ENCODE data around the gene BUD13. TPM values are rescaled to one million over a fixed set of nuclear protein-coding genes. Genes with fewer than 3 reads are reported as not detected.

The BUD13 gene
- total RNA-seq, 2 donors from 2014 or later: 17.9 to 19.1 TPM

DNA sequence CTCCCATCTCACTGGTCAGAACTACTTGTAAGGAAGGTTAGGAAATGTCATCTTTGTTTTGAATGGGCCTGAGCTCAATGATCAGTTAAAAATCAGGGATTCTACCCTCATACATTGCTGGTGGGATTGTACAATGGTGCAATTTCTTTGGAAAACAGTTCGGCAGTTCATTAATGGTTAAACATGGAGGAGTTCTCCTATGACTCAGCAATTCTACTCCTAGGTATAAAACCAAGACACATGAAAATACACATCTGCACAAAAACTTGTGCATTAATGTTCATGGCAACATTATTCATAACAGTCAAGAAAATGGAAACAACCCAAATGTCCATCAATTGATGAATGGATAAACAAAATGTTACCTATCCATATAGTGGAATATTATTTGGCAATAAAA lies 23.8 kb upstream of the BUD13 start:
- Histone ChIP-seq H3K27me3 (no peaks in the 10 kb centered on the region), H3K9me3 (no peaks in the 10 kb centered on the region), H3K4me3 (no peak overlapping the region), H3K27ac (no peak overlapping the region), H3K36me3 (no peaks in the 10 kb centered on the region), H3K4me1 (no peaks in the 10 kb centered on the region), H3K9ac (ENCODE audit: low read depth in 2 of 2, low read length in 2 of 2) (no peak overlapping the region)
- DNase-seq: no peak
- TF ChIP-seq, protein P1, sequence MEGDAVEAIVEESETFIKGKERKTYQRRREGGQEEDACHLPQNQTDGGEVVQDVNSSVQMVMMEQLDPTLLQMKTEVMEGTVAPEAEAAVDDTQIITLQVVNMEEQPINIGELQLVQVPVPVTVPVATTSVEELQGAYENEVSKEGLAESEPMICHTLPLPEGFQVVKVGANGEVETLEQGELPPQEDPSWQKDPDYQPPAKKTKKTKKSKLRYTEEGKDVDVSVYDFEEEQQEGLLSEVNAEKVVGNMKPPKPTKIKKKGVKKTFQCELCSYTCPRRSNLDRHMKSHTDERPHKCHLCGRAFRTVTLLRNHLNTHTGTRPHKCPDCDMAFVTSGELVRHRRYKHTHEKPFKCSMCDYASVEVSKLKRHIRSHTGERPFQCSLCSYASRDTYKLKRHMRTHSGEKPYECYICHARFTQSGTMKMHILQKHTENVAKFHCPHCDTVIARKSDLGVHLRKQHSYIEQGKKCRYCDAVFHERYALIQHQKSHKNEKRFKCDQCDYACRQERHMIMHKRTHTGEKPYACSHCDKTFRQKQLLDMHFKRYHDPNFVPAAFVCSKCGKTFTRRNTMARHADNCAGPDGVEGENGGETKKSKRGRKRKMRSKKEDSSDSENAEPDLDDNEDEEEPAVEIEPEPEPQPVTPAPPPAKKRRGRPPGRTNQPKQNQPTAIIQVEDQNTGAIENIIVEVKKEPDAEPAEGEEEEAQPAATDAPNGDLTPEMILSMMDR (IDR thresholded peaks at IDR 0.05): no peak
- intact Hi-C loops (cut with DNase I): no loop called here

DNA sequence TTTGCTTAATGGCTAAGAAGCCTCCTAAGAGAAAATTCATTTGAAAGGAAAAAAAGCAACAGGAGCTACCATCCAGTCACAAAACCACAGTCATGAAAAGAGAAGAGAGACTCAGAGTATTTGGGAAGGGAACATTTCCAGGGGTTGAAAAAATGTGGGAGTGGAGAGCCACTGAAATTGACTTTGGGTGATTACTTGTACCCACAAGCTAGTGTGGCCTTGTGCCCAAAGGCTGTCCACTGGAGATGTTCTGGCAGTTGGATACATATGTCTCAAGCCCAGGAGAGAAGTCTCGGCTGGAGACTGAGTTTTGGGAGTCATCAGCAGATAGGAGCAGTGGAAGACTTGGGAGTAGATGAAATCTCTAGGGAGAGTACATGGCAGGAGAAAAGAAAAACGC lies 22.1 kb upstream of the BUD13 start:
- TF ChIP-seq, protein P1 (IDR thresholded peaks at IDR 0.05): no peak
- H3K9me3 ChIP-seq: no peaks in the 10 kb centered on the region
- H3K27ac ChIP-seq: no peak overlapping the region
- no peak overlapping the region for H3K4me3 ChIP-seq
- H3K9ac ChIP-seq (ENCODE audit: low read depth in 2 of 2, low read length in 2 of 2): no peak overlapping the region
- H3K36me3 ChIP-seq: no peaks in the 10 kb centered on the region
- intact Hi-C loops (cut with DNase I): loop anchor here (5.0 kb wide), 2 partner anchors 42 to 432 kb away; partner anchors contain the start of gene APOA1
- H3K4me1 ChIP-seq: no peaks in the 10 kb centered on the region
- no peak for DNase-seq
- no peaks in the 10 kb centered on the region for H3K27me3 ChIP-seq

DNA sequence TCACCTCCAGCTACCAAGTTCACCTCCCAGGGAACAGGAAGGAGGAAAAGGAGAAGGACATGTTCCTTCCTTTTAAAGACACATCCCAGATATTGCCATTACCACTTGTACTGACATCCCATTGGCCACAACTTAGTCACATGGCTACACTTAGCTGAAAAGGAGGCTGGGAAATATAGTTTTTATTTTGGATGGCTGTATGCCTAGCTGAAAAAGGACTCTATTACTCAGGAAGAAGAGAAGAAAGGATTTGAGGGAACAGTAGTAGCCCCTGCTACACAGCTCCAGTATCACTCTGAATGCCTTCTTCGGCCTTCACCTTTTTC lies 20.9 kb upstream of the BUD13 start:
- TF ChIP-seq, protein P1 (IDR thresholded peaks at IDR 0.05): no peak
- no peaks in the 10 kb centered on the region for H3K36me3 ChIP-seq
- no peak for DNase-seq
- intact Hi-C loops (cut with DNase I): loop anchor here (5.0 kb wide), 2 partner anchors 44 to 434 kb away; partner anchors contain the start of gene APOA1
- no peaks in the 10 kb centered on the region for H3K9me3 ChIP-seq
- no peaks in the 10 kb centered on the region for H3K27me3 ChIP-seq
- H3K4me1 ChIP-seq: no peaks in the 10 kb centered on the region
- H3K9ac ChIP-seq (ENCODE audit: low read depth in 2 of 2, low read length in 2 of 2): no peak overlapping the region
- H3K27ac ChIP-seq: no peak overlapping the region
- H3K4me3 ChIP-seq: no peak overlapping the region

DNA sequence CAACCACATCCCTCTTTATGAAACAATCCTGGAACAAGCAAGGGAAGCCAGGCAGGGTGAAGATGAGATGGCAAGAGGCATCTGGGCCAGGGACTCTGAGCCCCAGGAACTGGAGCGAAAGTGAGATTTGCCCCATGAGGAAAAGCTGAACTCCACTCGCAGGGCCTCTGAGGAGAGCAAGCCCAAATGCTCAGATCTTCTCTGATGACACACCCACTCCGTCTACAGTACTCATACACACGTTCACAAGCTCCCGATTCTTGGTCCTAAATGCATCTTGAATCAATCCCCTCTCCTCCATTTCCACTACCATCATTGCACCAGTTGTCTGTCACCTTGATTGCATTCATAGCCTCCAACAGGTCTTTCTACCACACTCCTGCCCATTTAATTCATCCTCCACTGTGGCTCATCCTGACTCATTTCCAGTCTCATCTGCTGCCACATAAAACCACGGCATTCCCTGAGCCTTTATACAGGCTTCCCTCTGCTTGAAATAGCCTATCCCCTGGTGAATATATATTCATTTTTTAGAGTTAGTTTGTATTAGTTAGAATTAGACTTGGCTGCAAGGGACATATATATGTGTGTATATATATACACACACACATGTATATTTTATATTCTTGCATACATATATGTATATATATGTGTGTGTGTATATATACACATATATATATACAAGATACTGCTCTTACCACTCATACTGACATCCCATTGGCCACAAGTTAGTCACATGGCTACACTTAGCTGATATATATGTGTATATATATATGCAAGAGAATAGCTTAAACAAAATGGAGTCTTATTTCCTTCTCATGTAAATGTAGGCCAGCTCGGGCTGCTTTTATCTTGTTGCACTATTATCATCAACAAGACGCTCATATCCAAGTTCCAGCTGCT lies 20.3 kb upstream of the BUD13 start:
- Histone ChIP-seq H3K9me3 (no peaks in the 10 kb centered on the region), H3K4me1 (no peaks in the 10 kb centered on the region), H3K27me3 (no peaks in the 10 kb centered on the region), H3K27ac (no peak overlapping the region), H3K36me3 (no peaks in the 10 kb centered on the region), H3K4me3 (no peak overlapping the region), H3K9ac (ENCODE audit: low read depth in 2 of 2, low read length in 2 of 2) (no peak overlapping the region)
- intact Hi-C loops (cut with DNase I): loop anchor here (5.0 kb wide), 2 partner anchors 44 to 434 kb away; partner anchors contain the start of gene APOA1
- DNase-seq: no peak
- TF ChIP-seq, protein P1 (IDR thresholded peaks at IDR 0.05): no peak

DNA sequence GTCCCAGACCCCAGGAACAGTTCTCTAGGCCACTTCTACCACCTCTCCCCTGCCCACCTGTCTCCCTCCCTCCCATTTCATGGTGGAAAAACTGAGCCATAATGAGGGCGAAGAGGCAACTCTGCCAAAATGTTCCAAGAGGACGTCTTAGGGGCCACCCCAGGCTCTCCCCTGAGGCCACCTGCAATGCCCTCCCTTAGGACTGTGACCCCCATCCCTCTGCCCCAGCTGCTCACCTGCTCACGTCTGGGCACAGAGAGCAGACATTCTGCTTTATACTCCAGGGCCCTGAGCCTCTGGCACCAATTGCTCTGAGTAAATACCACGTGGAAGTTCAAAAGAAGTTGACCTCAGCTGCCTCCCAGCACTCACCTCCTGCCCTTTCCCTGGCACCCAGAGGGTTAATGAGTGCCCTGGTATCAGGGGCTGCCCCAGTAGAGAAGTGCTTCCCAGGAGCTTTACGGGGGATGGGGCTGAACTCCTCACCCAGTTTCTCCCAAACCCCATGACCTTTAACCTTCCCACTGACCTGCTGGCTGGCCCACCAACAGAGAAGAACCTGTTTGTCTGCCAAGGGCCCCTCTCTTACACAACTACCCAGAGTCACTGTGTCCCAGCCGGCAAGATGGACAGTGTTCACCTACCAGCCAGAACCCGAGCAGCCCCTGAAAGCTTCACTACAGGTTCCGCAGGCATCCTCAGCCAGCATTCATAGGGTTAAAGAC lies 19.5 kb upstream of the BUD13 start:
- no peak for DNase-seq
- H3K9ac ChIP-seq (ENCODE audit: low read depth in 2 of 2, low read length in 2 of 2): no peak overlapping the region
- TF ChIP-seq, protein P1 (IDR thresholded peaks at IDR 0.05): no peak
- H3K4me1 ChIP-seq: no peaks in the 10 kb centered on the region
- no peaks in the 10 kb centered on the region for H3K36me3 ChIP-seq
- intact Hi-C loops (cut with DNase I): loop anchor here (5.0 kb wide), 2 partner anchors 45 to 435 kb away; partner anchors contain the start of gene APOA1
- H3K27me3 ChIP-seq: no peaks in the 10 kb centered on the region
- no peaks in the 10 kb centered on the region for H3K9me3 ChIP-seq
- H3K4me3 ChIP-seq: no peak overlapping the region
- no peak overlapping the region for H3K27ac ChIP-seq
